HEK293 (cell line): ENCODE measurements around the gene TNFRSF14.

ENCODE experiments used
- CTCF ChIA-PET: fragments of 350-600 bp; formaldehyde crosslinking; extraction: SDS; loops from one replicate; lab custom pipeline; 2021; ENCODE audit warnings: antibody characterized with exemption; lab: Yijun Ruan, JAX
- POLR2A ChIA-PET: fragments of 300-600 bp; formaldehyde crosslinking; extraction: SDS; loops from one replicate; lab custom pipeline; 2020; ENCODE audit warnings: antibody characterized with exemption, inconsistent platforms; lab: Yijun Ruan, JAX
- H3K27ac ChIP-seq: fragments of 200-500 bp; sonication (Bioruptor generic); 2 replicates; pipeline ENCODE4 v1.5.1; 2014; ENCODE audit warnings: low read depth, low read length, control low read depth, inconsistent platforms; ENCODE audit errors: extremely low read depth
- H3K36me3 ChIP-seq, 2 experiments: fragments of 200-500 bp in 1 of 2; sonication (Bioruptor generic) in 1 of 2; 1 replicate in 1 of 2; 2 replicates in 1 of 2; pipeline ENCODE4 v1.5.1; 2014 to 2017; ENCODE audit warnings: inconsistent platforms in 2 of 2, low read length in 2 of 2; ENCODE audit not compliant: control insufficient read depth in 2 of 2, insufficient read depth in 1 of 2
- H3K4me1 ChIP-seq: fragments of 200-500 bp; sonication (Bioruptor generic); 2 replicates; pipeline ENCODE4 v1.5.1; 2014; ENCODE audit warnings: mild to moderate bottlenecking, low read length, inconsistent platforms; ENCODE audit not compliant: control insufficient read depth, insufficient read depth
- H3K4me3 ChIP-seq: 2 replicates; pipeline ENCODE4 v1.5.1; 2011; ENCODE audit warnings: low read depth, mild to moderate bottlenecking, control low read depth, low read length, moderate library complexity
- H3K9me3 ChIP-seq: fragments of 200-500 bp; sonication (Bioruptor generic); 2 replicates; pipeline ENCODE4 v1.5.1; 2014; ENCODE audit warnings: low read depth, low read length, inconsistent platforms; ENCODE audit not compliant: control insufficient read depth, insufficient read depth
- BCL6B ChIP-seq: fragments of 450-650 bp; formaldehyde crosslinking; IDR thresholded peaks from 2 replicates; pipeline ENCODE4 v1.5.1; 2017; ENCODE audit warnings: missing biosample characterization, missing genetic modification characterization
- EGR2 ChIP-seq: fragments of 450-650 bp; formaldehyde crosslinking; IDR thresholded peaks from 2 replicates; pipeline ENCODE4 v1.5.1; 2016; ENCODE audit warnings: low read depth, missing biosample characterization, missing genetic modification characterization
- GLIS1 ChIP-seq: fragments of 450-650 bp; formaldehyde crosslinking; IDR thresholded peaks from 2 replicates; pipeline ENCODE4 v1.5.1; 2016; ENCODE audit warnings: missing biosample characterization, missing genetic modification characterization
- GLIS2 ChIP-seq: fragments of 450-650 bp; formaldehyde crosslinking; IDR thresholded peaks from 2 replicates; pipeline ENCODE4 v1.5.1; 2016; ENCODE audit warnings: missing biosample characterization, missing genetic modification characterization
- KLF1 ChIP-seq: fragments of 450-650 bp; formaldehyde crosslinking; IDR thresholded peaks from 2 replicates; pipeline ENCODE4 v1.5.1; 2016; ENCODE audit warnings: missing biosample characterization, missing genetic modification characterization
- PATZ1 ChIP-seq: fragments of 450-650 bp; formaldehyde crosslinking; IDR thresholded peaks from 2 replicates; pipeline ENCODE4 v1.5.1; 2016; ENCODE audit warnings: missing biosample characterization, missing genetic modification characterization
- SCRT1 ChIP-seq: fragments of 450-650 bp; formaldehyde crosslinking; IDR thresholded peaks from 2 replicates; pipeline ENCODE4 v1.5.1; 2016; ENCODE audit warnings: missing biosample characterization, missing genetic modification characterization, borderline replicate concordance
- SCRT2 ChIP-seq: fragments of 450-650 bp; formaldehyde crosslinking; IDR thresholded peaks from 2 replicates; pipeline ENCODE4 v1.5.1; 2016; ENCODE audit warnings: missing biosample characterization, missing genetic modification characterization
- SP2 ChIP-seq: fragments of 450-650 bp; formaldehyde crosslinking; IDR thresholded peaks from 2 replicates; pipeline ENCODE4 v1.5.1; 2016; ENCODE audit warnings: missing biosample characterization, missing genetic modification characterization
- ZBTB20 ChIP-seq: fragments of 450-650 bp; formaldehyde crosslinking; IDR thresholded peaks from 2 replicates; pipeline ENCODE4 v1.5.1; 2016; ENCODE audit warnings: missing biosample characterization, missing genetic modification characterization
- ZBTB26 ChIP-seq: fragments of 450-650 bp; formaldehyde crosslinking; optimal IDR thresholded peaks from 2 replicates; pipeline ENCODE3; 2016; ENCODE audit warnings: missing biosample characterization, mild to moderate bottlenecking, missing genetic modification characterization
- ZBTB48 ChIP-seq: fragments of 450-650 bp; formaldehyde crosslinking; IDR thresholded peaks from 2 replicates; pipeline ENCODE4 v1.5.1; 2016; ENCODE audit warnings: missing biosample characterization, missing genetic modification characterization
- ZBTB7A ChIP-seq: fragments of 450-650 bp; formaldehyde crosslinking; IDR thresholded peaks from 2 replicates; pipeline ENCODE4 v1.5.1; 2016; ENCODE audit warnings: low read depth, missing biosample characterization, missing genetic modification characterization
- ZBTB8A ChIP-seq: fragments of 450-650 bp; formaldehyde crosslinking; IDR thresholded peaks from 2 replicates; pipeline ENCODE4 v1.5.1; 2016; ENCODE audit warnings: missing biosample characterization, missing genetic modification characterization
- ZFHX2 ChIP-seq: fragments of 450-650 bp; formaldehyde crosslinking; conservative IDR thresholded peaks from 2 replicates; pipeline ENCODE4 v1.5.1; 2016; ENCODE audit warnings: missing biosample characterization, missing genetic modification characterization
- ZFP41 ChIP-seq: fragments of 450-650 bp; formaldehyde crosslinking; IDR thresholded peaks from 2 replicates; pipeline ENCODE4 v1.5.1; 2016; ENCODE audit warnings: missing biosample characterization, missing genetic modification characterization, borderline replicate concordance
- ZNF133 ChIP-seq: fragments of 450-650 bp; formaldehyde crosslinking; IDR thresholded peaks from 2 replicates; pipeline ENCODE4 v1.5.1; 2016; ENCODE audit warnings: missing biosample characterization, missing genetic modification characterization
- ZNF26 ChIP-seq: fragments of 450-650 bp; formaldehyde crosslinking; IDR thresholded peaks from 2 replicates; pipeline ENCODE4 v1.5.1; 2016; ENCODE audit warnings: missing biosample characterization, missing genetic modification characterization
- ZNF335 ChIP-seq: fragments of 450-650 bp; formaldehyde crosslinking; conservative IDR thresholded peaks from 2 replicates; pipeline ENCODE4 v1.5.1; 2016; ENCODE audit warnings: missing biosample characterization, missing genetic modification characterization
- ZNF449 ChIP-seq: fragments of 450-650 bp; formaldehyde crosslinking; IDR thresholded peaks from 2 replicates; pipeline ENCODE4 v1.5.1; 2017; ENCODE audit warnings: missing biosample characterization, mild to moderate bottlenecking, missing genetic modification characterization, moderate library complexity
- ZNF600 ChIP-seq: fragments of 450-650 bp; formaldehyde crosslinking; IDR thresholded peaks from 2 replicates; pipeline ENCODE4 v1.5.1; 2016; ENCODE audit warnings: missing biosample characterization, missing genetic modification characterization
- ZNF660 ChIP-seq: fragments of 450-650 bp; IDR thresholded peaks from 2 replicates; pipeline ENCODE4 v1.5.1; 2018; ENCODE audit warnings: missing biosample characterization, mild to moderate bottlenecking, missing genetic modification characterization
- ZNF777 ChIP-seq: fragments of 450-650 bp; formaldehyde crosslinking; IDR thresholded peaks from 2 replicates; pipeline ENCODE4 v1.5.1; 2017; ENCODE audit warnings: missing biosample characterization, missing genetic modification characterization, borderline replicate concordance

The TNFRSF14 gene

GRCh38 chr1:2587071-2587859 lies 31.1 kb downstream of the TNFRSF14 start:
- no peak overlapping the region for H3K27ac ChIP-seq
- CTCF ChIA-PET = no interaction called here

More at GRCh38 chr1:2587071-2587859, 31.1 kb downstream of the TNFRSF14 start:
- POLR2A ChIA-PET = no interaction called here
- Histone ChIP-seq H3K36me3 (peaks cover 0 to 16% of the 10 kb centered on the region in 2 experiments; a peak in 1 of 3 replicates), H3K9me3 (no peaks in the 10 kb centered on the region), H3K4me3 (peak overlapping the region; percentile 68), H3K4me1 (peaks cover 4% of the 10 kb centered on the region)
- no peak for TF ChIP-seq ZFP41 (tag by site-specific recombination)
- TF ChIP-seq ZNF449 = 0 out of 2 replicates have a peak, but pooled peaks have one; percentile 17
- peak; percentile 64 for TF ChIP-seq GLIS2
- TF ChIP-seq SP2 (tag by site-specific recombination) = peak; percentile 29; the same call in 1 of the 2 replicates
- no peak; the same call in 1 of the 2 replicates for TF ChIP-seq ZNF777 (tag by site-specific recombination)
- no peak for TF ChIP-seq ZNF660 (tag by site-specific recombination)
- TF ChIP-seq ZNF133 (tag by site-specific recombination) = no peak
- no peak for TF ChIP-seq BCL6B (tag by site-specific recombination)
- TF ChIP-seq EGR2 (tag by site-specific recombination) = 0 out of 2 replicates have a peak, but pooled peaks have one; percentile 36
- TF ChIP-seq GLIS1 (tag by site-specific recombination) = peak; percentile 86
- peak; percentile 22; the same call in 1 of the 2 replicates for TF ChIP-seq KLF1 (tag by site-specific recombination)
- TF ChIP-seq ZBTB20 = peak; percentile 59; the same call in 1 of the 2 replicates
- TF ChIP-seq ZNF335 (tag by site-specific recombination) = peak; percentile 38
- peak; percentile 37 for TF ChIP-seq ZBTB26
- peak; percentile 77 for TF ChIP-seq ZBTB8A (tag by site-specific recombination)
- TF ChIP-seq ZBTB48 = peak; percentile 37; the same call in 1 of the 2 replicates
- no peak for TF ChIP-seq ZNF26 (tag by site-specific recombination)
- peak; percentile 65 for TF ChIP-seq ZNF600 (tag by site-specific recombination)
- no peak for TF ChIP-seq ZBTB7A (tag by site-specific recombination)
- peak; percentile 99 for TF ChIP-seq SCRT2 (tag by site-specific recombination)
- peak; percentile 72 for TF ChIP-seq ZFHX2 (tag by site-specific recombination)
- TF ChIP-seq SCRT1 (tag by site-specific recombination) = peak; percentile 98
- peak; percentile 80 for TF ChIP-seq PATZ1
